Measurements from ENCODE around the gene ATE1. TPM values are rescaled to one million over a fixed set of nuclear protein-coding genes. Genes with fewer than 3 reads are reported as not detected.
"Not testable (repeated sequence)": the region's sequence is repeated elsewhere in the genome, so short reads cannot be mapped to it uniquely, and the experiment has no call there.

Gene ATE1
- 10 to 100 TPM; 13.6 to 17.5 TPM for total RNA-seq

DNA sequence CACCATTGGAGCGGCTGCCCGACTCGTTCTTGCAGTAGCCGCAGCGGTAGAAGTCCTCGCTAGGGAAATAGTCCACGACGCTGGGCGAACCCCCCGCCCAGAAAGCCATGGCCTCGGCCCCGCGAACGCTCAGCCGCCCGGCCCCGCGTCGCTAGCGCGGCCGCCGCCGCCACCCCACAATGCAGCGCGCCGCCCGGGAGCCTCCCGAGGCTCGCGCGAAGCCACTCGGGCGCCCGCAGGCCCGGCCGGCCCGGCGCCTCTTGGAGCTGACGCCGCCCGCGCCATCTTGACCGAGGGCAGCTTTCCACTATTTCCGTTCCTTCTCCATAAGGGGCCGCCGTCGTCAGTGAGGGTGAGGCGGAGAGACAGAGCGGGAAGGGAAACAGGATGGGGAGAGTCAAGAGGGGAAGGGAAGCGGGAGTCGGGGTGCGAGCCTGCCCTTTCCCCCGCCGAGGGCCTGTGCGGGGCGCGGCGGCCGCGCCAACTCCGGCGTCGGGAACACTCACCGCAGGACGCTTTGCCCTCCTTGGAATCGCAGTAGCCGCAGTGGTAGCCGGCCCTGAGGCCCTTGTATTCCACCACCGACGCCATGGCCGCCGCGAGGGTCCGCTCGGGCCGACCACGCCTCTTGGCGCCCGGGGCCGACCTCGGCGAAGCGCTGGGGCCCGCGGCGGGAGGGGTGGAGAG is at the start of gene ATE1:
ATE1 (minus strand) TSS at position 191 of the 687 bp plus-strand sequence; CDS start at position 109, 82 bp downstream.
- Mint-ChIP-seq H3K9me3 (no peaks in the 10 kb centered on the region), H3K27me3 (ENCODE audit: low read depth) (no peaks in the 10 kb centered on the region), H3K4me1 (ENCODE audit: low read depth) (peaks cover 21% of the 10 kb centered on the region), H3K4me3 (peak within 1 kb of the TSS; percentile 89), H3K27ac (peak within 1 kb of the TSS; percentile 94), H3K36me3 (ENCODE audit: low read depth) (peaks cover 14% of the 10 kb centered on the region)
- intact Hi-C loops (cut with micrococcal nuclease): loop anchor here (1.0 to 10.0 kb wide), 6 partner anchors 47 to 1079 kb away; partner anchors contain the start of genes ACADSB, C10orf88, IKZF5 and NSMCE4A
- peak; percentile 84 for DNase-seq
- CTCF ChIA-PET: no interaction called here

DNA sequence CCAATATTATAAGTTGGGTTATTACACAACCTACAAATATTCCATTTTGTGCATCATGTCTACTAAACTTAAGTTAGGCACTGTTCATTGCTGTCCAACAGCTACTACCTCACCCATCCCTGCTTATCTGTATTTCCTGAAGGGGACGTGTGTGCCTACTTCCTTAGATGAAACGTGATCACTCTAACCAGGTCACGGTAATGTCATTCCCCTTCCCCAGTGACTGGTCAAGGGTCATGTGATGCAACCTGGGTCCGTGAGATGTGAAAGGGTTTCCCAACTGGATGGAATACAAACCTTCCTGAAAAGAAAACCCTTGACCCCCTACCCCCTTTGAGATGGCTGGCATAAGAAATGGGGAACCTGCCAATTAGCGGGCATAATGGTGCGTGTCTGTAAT is 48.8 kb upstream of the ATE1 start:
- no peak for DNase-seq
- intact Hi-C loops (cut with micrococcal nuclease): loop anchor here (10.0 kb wide), 1 partner anchor 1178 kb away; the partner anchor contains the start of gene BUB3
- peaks cover 10% of the 10 kb centered on the region for H3K36me3 Mint-ChIP-seq (ENCODE audit: low read depth)
- H3K4me3 Mint-ChIP-seq: no peak overlapping the region
- H3K9me3 Mint-ChIP-seq: peaks cover 7% of the 10 kb centered on the region
- CTCF ChIA-PET: no interaction called here
- H3K4me1 Mint-ChIP-seq (ENCODE audit: low read depth): peaks cover 21% of the 10 kb centered on the region
- no peak overlapping the region for H3K27ac Mint-ChIP-seq
- no peaks in the 10 kb centered on the region for H3K27me3 Mint-ChIP-seq (ENCODE audit: low read depth)

DNA sequence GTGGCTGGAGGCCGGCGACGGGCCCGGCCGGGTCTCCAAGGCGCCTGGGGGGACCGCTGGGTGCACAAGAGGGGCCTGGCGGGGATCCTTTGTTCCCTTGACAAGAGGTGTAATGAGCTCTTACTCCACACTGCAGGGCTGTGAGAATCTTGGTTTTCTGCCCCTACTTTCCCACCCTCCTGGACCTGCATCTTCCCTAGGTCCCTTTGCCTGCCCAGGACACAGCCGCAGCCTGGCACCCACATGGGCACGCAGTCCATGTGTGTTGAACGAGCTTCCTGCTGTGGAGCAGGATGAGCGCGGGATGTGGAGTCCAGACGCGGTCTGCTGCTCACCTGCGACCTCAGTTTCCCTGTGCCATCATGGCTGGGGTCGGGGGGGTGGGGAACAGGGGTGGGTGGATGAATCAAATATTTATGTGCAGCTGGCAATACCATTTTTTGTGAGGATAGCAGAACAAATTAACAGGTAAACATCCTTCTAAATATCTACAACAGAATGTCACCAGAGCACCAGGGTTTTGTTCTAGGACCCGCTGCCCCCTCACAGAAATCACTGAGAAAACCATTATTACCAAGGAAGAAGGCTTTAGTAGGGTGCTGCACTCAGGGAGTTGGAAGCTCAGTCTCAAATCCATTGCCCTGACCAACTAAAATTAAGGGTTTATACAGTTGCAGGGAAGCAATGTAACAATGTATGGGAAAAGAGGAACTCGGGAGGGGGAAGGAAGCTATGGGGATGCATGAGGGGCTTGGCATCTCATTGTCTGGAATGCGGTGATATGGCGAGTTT is 47.7 kb upstream of the ATE1 start:
- Mint-ChIP-seq H3K4me3 (peak overlapping the region; percentile 62), H3K36me3 (ENCODE audit: low read depth) (peaks cover 15% of the 10 kb centered on the region), H3K9me3 (peaks cover 7% of the 10 kb centered on the region), H3K27ac (no peak overlapping the region), H3K27me3 (ENCODE audit: low read depth) (no peaks in the 10 kb centered on the region), H3K4me1 (ENCODE audit: low read depth) (peaks cover 24% of the 10 kb centered on the region)
- intact Hi-C loops (cut with micrococcal nuclease): loop anchor here (1.0 to 10.0 kb wide), 3 partner anchors 47 to 1179 kb away; partner anchors contain the start of genes ATE1, BUB3 and PLEKHA1
- CTCF ChIA-PET: interaction anchor here (0.6 to 1.2 kb wide), 5 partner anchors 8 to 252 kb away, joined by 3 to 4 read pairs (median 4); no protein-coding TSS in a partner anchor
- no peak for DNase-seq

DNA sequence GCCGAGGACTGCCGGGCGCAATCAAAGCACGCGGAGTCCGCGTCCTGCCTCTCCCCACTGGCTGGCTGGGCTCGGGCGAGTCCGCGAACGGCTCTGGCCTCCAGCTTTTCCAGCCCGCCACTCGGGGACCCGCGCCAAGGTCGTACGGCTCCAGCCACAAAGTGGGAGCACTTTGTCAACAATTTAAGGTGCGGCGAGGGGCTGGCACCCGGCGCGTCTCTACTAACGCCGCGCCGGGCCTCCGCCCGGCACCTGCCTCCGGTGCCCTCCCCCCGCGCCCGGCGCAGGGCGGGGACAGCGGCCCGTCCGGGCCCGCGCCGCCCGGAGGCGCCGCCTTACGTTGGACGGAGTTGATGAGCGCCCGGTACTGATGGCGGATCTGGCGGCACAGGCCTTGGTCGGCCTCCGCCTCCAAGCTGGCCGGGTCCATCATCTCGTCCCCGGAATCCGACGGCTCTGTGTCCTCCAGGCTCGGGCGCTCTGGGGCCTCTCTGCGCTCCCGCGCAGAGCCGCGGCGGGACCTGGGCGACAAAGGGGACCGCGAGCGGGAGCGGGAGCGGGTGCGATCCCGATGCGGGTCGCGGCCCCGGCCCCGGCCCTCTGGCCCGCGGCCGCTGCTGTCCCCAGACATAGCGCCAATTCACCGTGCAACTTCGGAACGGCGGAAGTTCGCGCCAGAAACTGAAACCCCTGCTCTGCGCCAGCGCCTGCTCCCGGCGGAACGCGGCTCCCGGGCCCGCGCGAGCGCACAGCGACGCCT is 46.9 kb upstream of the ATE1 start, which contains the start of gene NSMCE4A:
NSMCE4A (minus strand) TSS at position 683 of the 760 bp plus-strand sequence; CDS start at position 631, 52 bp downstream.
- Mint-ChIP-seq H3K4me3 (peak within 1 kb of the TSS; percentile 76), H3K9me3 (peaks cover 7% of the 10 kb centered on the region), H3K27ac (no peak within 1 kb of the TSS), H3K27me3 (ENCODE audit: low read depth) (no peaks in the 10 kb centered on the region), H3K4me1 (ENCODE audit: low read depth) (peaks cover 24% of the 10 kb centered on the region), H3K36me3 (ENCODE audit: low read depth) (peaks cover 18% of the 10 kb centered on the region)
- CTCF ChIA-PET: interaction anchor here (1.1 to 1.2 kb wide), 2 partner anchors 9 to 251 kb away, joined by 3 to 4 read pairs; no protein-coding TSS in a partner anchor
- DNase-seq: peak; percentile 76
- intact Hi-C loops (cut with micrococcal nuclease): loop anchor here (1.0 to 10.0 kb wide), 4 partner anchors 46 to 1180 kb away; partner anchors contain the start of genes ATE1, BUB3 and PLEKHA1

DNA sequence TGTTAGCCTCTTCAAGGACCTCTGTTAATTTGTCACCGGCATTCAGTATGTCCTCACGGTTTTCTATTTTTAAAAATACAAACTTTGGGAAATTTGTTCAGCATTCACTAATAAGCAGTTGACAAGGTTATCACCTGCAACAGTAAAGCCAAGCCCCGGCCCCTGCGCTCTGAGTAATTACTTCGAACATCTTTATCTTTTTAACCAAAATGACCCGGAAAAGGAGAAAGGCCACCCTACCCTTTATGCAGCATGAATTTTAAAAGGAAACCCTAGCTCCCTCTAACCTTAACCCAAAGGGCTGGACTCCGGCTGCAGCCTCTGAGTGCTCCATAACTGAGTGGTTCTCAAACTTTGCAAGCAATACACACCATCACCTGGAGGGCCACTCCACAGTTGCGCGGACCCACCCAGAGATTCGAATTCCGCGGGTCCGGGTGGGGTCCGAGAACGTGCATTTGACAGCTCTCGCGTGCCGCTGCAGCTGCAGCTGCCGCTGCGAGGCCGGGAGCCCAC is 46.2 kb upstream of the ATE1 start:
- Mint-ChIP-seq H3K4me3 (peak overlapping the region; percentile 76), H3K27ac (no peak overlapping the region), H3K4me1 (ENCODE audit: low read depth) (peaks cover 24% of the 10 kb centered on the region), H3K27me3 (ENCODE audit: low read depth) (no peaks in the 10 kb centered on the region), H3K36me3 (ENCODE audit: low read depth) (peaks cover 18% of the 10 kb centered on the region), H3K9me3 (peaks cover 7% of the 10 kb centered on the region)
- intact Hi-C loops (cut with micrococcal nuclease): loop anchor here (1.0 to 10.0 kb wide), 2 partner anchors 220 to 1181 kb away; partner anchors contain the start of gene BUB3
- CTCF ChIA-PET: interaction anchor here (1.0 to 1.1 kb wide), 2 partner anchors 88 to 250 kb away, joined by 3 to 4 read pairs; no protein-coding TSS in a partner anchor
- no peak for DNase-seq

DNA sequence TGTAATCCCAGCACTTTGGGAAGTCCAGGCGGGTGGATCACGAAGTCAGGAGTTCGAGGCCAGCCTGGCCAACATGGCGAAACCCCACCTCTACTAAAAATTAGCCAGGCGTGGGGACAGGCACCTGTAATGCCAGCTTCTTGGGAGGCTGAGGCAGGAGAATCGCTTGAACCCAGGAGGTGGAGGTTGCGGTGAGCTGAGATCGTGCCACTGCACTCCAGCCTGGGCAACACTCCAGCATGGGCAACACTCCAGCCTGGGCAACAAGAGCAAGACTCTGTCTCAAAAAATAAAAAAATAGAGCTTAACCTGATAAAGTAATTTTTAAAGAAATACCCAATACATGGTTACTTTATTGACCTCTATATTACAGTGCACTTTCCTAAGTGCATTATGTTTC is 41.3 kb upstream of the ATE1 start:
- peaks cover 30% of the 10 kb centered on the region for H3K36me3 Mint-ChIP-seq (ENCODE audit: low read depth)
- intact Hi-C loops (cut with micrococcal nuclease); H3K27ac Mint-ChIP-seq; H3K9me3 Mint-ChIP-seq; DNase-seq; H3K4me3 Mint-ChIP-seq; H3K27me3 Mint-ChIP-seq (ENCODE audit: low read depth): not testable (repeated sequence)
- CTCF ChIA-PET: interaction anchor here (0.7 kb wide), 1 partner anchor 899 kb away, joined by 3 read pairs; no protein-coding TSS in a partner anchor
- peaks cover 19% of the 10 kb centered on the region for H3K4me1 Mint-ChIP-seq (ENCODE audit: low read depth)

DNA sequence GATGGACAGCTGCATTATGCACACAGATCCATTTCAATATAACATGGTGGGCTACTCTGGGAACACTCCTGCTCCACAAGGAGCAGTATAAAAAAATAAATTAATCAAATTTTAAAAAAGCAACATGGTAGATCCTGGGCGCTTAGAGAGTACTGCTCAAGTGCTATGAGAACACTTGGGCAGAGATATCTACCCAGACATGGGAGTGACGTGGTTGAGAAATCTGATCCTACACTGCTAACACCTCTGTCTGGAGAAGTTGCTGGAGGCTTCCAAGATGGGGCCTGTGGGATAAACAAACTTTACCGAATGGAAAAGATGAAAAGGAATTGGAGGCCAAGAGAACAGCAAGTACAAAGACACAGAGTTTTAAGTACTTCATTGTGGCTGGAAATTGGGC is 38.2 kb upstream of the ATE1 start:
- no peak for DNase-seq
- no peaks in the 10 kb centered on the region for H3K4me1 Mint-ChIP-seq (ENCODE audit: low read depth)
- no peak overlapping the region for H3K27ac Mint-ChIP-seq
- no peak overlapping the region for H3K4me3 Mint-ChIP-seq
- intact Hi-C loops (cut with micrococcal nuclease): no loop called here
- H3K9me3 Mint-ChIP-seq: no peaks in the 10 kb centered on the region
- peaks cover 27% of the 10 kb centered on the region for H3K36me3 Mint-ChIP-seq (ENCODE audit: low read depth)
- CTCF ChIA-PET: no interaction called here
- no peaks in the 10 kb centered on the region for H3K27me3 Mint-ChIP-seq (ENCODE audit: low read depth)

DNA sequence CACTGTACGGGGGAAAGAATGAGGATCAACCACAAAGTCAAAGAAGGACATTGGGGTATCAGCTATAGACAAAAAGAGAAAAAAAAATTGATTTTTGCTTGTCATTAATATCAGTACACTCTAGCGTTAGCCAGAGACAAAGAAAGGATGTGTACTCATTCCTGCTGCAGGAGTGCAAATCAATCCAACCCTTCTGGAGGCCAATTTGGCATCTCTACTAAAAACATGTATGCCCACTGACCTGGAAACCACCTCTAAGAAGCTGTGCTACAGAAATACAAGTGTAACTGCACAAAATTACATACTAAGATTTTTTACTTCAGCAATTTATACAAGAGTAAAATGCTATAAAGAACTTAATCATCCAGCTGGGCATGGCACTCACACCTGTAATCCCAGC is 33.6 kb upstream of the ATE1 start:
- Mint-ChIP-seq H3K4me1 (ENCODE audit: low read depth) (peaks cover 13% of the 10 kb centered on the region), H3K27me3 (ENCODE audit: low read depth) (no peaks in the 10 kb centered on the region), H3K9me3 (no peaks in the 10 kb centered on the region), H3K36me3 (ENCODE audit: low read depth) (peaks cover 35% of the 10 kb centered on the region), H3K27ac (no peak overlapping the region), H3K4me3 (no peak overlapping the region)
- intact Hi-C loops (cut with micrococcal nuclease): no loop called here
- CTCF ChIA-PET: no interaction called here
- no peak for DNase-seq

DNA sequence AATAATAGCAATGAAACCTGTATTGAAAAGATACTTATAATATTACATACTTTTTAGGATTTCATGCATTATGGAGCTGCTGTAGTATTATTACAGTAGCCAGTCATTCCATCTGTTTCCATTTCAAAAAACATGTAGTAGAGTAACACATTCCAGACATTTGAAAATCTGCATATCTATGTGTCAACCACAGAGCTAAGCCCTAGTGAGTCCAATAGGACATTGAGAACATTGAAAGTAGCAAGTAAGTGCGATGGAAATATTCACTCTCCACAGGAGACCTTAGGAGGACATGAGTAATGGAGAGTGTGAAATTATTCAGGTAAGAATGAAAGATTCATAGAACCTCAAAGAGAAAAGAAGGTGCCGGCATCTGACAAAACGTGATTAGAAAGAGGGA is 31.8 kb upstream of the ATE1 start:
- H3K9me3 Mint-ChIP-seq: no peaks in the 10 kb centered on the region
- H3K36me3 Mint-ChIP-seq (ENCODE audit: low read depth): peaks cover 41% of the 10 kb centered on the region
- CTCF ChIA-PET: no interaction called here
- H3K27me3 Mint-ChIP-seq (ENCODE audit: low read depth): no peaks in the 10 kb centered on the region
- intact Hi-C loops (cut with micrococcal nuclease): no loop called here
- H3K4me3 Mint-ChIP-seq: no peak overlapping the region
- DNase-seq: no peak
- no peak overlapping the region for H3K27ac Mint-ChIP-seq
- peaks cover 14% of the 10 kb centered on the region for H3K4me1 Mint-ChIP-seq (ENCODE audit: low read depth)

DNA sequence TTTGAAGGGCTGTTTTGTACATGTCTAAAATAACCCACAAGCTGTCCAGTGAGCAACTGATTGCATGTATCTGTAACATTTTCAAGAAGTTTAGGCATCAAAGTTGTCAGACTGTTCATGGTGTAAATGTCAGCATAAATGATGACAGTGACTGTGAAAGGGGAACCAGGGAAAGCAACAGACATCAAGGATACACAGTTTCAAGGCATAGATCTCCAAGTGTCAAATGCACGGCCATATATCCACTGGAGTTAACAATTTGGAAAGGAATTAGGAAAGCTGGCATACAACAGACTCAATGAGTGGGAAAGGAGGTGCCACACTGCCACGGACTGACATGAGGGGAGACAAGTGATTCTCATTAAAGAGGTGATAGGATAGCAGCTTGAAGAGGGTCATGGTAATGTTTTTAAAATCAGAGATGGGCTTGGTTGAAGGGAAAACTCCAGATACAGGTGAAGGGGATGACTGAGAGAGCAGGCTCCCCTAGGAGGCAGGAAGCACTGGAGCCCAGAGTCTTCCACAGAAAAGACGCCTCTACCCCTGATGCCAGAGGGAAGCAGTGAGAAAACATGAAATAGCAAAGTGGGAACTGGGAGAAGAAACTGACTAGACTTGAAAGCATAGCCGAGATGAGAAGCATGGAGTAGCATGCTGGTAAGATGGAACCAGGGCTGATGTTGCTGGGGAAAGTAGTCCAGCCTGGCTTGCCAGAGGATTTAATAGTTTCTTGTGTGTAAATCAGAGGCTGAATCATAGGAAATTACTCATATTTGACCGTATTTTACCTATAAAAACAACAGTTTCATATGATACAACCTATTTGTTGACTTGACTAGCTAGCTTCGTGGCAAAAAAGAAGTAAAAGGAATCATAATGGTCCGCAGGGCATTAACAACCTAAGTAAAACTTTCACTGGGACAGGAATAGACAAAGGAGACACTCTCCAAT is 28.6 kb upstream of the ATE1 start:
- peaks cover 39% of the 10 kb centered on the region for H3K36me3 Mint-ChIP-seq (ENCODE audit: low read depth)
- DNase-seq: no peak
- H3K27me3 Mint-ChIP-seq (ENCODE audit: low read depth): no peaks in the 10 kb centered on the region
- H3K27ac Mint-ChIP-seq: peak overlapping the region; percentile 52
- H3K9me3 Mint-ChIP-seq: no peaks in the 10 kb centered on the region
- CTCF ChIA-PET: no interaction called here
- H3K4me1 Mint-ChIP-seq (ENCODE audit: low read depth): peaks cover 14% of the 10 kb centered on the region
- no peak overlapping the region for H3K4me3 Mint-ChIP-seq
- intact Hi-C loops (cut with micrococcal nuclease): no loop called here

DNA sequence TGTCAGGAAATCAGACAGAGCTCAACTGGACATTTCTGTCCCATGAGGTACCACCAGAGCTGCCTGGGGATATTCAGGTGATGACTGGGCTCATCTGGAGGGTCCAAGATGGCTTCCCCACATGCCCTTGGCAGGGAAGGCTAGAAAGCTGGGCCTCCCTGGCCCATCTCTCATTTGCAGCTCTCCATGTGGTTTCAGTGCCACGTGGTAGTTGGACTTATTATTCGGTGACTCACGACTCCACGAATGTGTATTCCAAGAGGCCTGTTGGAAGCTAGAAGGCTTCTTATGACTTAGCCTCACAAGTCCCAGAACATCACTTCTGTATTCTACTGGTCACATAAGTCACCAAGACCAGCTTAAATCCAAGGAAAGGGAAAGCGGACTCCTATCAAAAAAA is 24.4 kb upstream of the ATE1 start:
- CTCF ChIA-PET: interaction anchor here (0.6 to 1.0 kb wide), 2 partner anchors 23 to 353 kb away, joined by 3 read pairs; no protein-coding TSS in a partner anchor

More for the DNA sequence above, 24.4 kb upstream of the ATE1 start:
- Mint-ChIP-seq H3K27ac (no peak overlapping the region), H3K36me3 (ENCODE audit: low read depth) (peaks cover 29% of the 10 kb centered on the region), H3K4me1 (ENCODE audit: low read depth) (peaks cover 5% of the 10 kb centered on the region), H3K27me3 (ENCODE audit: low read depth) (no peaks in the 10 kb centered on the region), H3K4me3 (no peak overlapping the region), H3K9me3 (no peaks in the 10 kb centered on the region)
- no peak for DNase-seq
- intact Hi-C loops (cut with micrococcal nuclease): no loop called here
